GM21526 (cell line): ENCODE data around the gene MUC20.

Experiments used
- ATAC-seq: cut with Tn5 transposase; IDR thresholded peaks from one replicate; pipeline ENCODE4 v1.9.1; 2021; ENCODE audit warnings: moderate library complexity; ENCODE audit not compliant: unreplicated experiment, low FRiP score

The MUC20 gene

GRCh38 chr3:195752546-195753331, 32.0 kb downstream of the MUC20 start:
- no peak for ATAC-seq

- no peak for ATAC-seq
Observed at GRCh38 chr3:195753581-195753980, 32.8 kb downstream of the MUC20 start.

DNA sequence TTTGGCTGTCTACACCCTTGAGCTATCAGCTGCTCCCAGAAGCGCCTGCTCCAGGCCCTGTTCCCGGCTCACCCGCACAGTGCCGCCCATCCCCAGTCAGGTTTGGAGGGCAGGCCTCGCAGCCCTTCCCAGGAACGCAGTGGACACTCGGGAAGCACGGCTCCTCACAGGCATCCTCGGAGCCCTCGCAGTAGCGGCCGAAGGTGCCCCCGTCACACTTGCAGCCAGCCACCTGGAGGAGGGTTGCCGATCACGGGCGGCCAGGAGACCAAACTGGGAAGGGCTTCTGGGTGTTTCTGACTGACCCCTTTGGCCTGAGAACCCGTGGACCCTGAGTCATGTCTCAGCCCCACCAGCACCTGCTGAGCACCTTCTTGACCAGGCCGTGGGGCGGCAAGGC, 33.4 kb downstream of the MUC20 start:
- no peak for ATAC-seq

DNA sequence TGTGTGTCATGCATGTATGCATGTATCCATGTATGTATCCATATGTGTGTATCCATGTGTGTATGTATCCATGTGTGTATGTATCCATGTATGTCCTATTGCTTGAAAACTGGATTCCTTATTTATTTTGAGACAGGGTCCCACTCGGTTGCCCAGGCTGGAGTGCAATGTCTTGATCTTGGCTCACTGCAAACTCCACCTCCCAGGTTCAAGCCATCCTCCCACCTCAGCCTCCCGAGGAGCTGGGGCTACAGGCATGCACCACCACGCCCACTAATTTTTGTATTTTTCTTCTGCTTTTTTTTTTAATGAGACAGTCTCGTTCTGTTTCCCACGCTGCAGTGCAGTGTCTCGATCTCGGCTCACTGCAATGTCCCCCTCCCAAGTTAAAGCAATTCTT, 34.1 kb downstream of the MUC20 start:
- ATAC-seq = no peak

DNA sequence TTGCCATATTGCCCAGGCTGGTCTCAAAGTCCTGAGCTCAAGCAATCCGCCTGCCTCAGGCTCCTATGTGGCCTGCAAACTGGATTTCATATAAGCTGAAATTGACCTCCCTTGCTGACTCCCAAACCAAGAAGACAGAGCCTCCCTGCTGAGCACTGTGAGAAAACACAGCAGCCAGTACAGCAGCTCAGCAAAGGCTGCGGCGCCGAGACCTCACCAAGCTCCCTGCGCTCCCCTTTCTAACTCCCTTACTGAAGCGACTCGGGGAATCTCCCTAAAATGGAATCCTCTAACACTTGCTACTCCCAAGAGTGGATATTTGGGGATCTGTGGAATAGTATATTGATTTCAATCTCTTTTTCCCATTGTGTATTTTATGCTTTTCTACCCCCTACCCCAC, 34.6 kb downstream of the MUC20 start:
- no peak for ATAC-seq

DNA sequence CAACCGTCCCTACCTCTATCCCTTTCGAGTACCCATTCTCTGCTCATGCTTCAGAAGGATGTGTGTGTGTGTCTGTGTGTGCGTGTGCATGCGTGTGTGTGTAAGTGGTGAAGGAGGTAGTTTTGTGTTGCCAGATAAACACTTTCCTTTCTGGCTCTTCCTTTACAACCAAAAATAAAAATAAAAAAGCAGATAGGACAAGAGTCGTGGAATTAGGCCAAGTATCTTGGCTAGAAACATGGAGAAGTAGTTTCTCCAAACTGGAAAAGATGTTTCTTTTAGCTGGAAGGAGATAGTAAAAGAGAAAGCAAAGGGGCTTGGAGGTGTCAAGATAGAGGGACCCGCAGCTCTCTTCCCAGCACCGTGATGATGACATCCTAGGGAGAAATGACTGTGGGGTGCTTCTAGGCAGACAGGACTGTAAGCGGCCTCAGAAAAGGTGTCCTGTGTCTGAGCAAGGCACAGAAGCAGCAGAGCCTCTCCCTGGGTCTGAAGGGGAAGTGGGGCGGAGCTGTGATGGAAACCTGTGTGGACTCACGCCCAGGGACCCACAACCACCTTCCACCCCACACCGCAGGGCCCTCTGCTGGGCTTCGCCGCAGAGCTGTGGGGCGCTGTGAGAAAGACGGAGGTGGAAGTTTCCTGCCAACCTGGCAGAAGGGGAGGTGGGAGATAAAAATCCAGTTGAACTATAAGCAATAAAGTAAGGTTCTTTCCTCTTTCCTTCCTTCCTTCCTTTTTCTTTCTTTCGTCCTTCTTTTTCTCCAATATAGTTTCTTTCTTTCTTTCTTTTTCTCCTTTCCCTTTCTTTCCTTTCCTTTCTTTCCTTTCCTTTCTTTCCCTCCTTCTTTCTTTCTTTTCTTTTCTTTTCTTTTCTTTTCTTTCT, 35.3 kb downstream of the MUC20 start:
- no peak for ATAC-seq

DNA sequence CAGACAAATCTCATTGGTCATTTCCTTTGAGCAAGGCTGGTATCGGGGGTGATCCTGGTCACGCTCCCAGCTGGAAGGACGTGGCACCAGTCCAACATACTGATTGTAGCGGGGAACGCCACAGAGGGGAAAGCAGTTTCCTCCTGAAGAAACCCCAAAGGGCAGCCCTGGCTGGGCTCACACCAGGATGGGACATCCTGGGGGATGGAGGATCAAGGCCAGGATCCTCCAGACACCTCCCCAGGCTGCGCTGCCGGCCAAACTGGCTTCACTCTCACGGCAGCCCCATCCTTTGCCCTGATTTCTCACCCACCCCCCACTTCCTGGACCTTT, 36.6 kb downstream of the MUC20 start:
- ATAC-seq = no peak

DNA sequence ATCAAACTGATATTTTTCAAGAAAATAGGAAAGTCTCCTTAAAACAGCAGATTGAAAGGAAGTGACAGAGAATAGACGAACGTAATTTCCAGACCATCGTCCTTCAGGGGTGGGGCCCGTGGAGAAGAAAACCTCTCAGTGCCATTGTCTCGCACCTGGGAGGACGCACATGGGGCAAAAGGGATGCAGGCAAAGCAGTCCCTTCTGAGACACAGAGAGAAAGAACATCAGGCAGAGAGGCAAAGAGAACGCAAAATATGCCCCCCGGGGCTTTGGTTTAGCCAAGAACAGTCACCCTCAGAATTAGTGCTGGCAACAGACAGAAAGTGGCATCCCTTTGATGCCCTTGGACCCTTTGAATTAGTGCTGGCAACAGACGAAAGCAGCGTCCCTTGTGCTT, 37.0 kb downstream of the MUC20 start:
- ATAC-seq = no peak

GRCh38 chr3:195758721-195759353, 38.1 kb downstream of the MUC20 start:
- no peak for ATAC-seq

DNA sequence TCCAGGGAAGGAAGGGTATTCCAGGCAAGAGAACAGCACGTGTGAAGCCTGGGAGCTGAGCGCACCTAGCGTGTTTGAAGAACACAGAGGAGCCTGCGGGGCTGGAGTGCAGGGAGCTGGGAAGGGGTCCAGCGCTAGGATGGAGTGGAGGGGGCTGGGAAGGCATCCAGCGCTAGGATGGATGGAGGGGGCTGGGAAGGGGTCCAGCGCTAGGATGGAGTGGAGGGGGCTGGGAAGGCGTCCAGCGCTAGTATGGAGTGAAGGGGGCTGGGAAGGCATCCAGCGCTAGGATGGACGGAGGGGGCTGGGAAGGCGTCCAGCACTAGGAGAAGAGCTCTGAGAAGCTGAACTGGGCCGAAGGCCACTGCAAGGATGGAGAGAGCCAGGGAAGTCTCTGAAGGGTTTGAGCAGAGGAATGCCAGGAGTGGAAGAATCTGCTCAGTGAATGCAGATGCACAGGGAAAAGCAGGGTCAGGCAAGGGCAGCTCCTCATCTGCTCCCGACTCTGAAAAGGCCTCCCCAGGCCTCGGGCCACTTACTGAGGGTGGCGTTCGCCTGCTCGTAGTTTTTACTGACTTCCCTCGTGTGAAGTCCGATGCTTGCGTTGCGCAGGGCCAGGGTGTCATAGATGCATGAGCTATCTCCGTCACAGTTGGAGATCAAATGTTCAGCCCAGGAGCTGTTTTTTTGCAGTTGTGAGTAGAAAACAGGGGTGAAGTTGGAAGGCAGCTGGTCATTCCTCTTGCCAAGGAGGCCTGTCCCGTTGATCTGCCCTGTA, 39.8 kb downstream of the MUC20 start:
- ATAC-seq = no peak

- no peak for ATAC-seq
Observed at GRCh38 chr3:195761123-195761566, 40.4 kb downstream of the MUC20 start.

DNA sequence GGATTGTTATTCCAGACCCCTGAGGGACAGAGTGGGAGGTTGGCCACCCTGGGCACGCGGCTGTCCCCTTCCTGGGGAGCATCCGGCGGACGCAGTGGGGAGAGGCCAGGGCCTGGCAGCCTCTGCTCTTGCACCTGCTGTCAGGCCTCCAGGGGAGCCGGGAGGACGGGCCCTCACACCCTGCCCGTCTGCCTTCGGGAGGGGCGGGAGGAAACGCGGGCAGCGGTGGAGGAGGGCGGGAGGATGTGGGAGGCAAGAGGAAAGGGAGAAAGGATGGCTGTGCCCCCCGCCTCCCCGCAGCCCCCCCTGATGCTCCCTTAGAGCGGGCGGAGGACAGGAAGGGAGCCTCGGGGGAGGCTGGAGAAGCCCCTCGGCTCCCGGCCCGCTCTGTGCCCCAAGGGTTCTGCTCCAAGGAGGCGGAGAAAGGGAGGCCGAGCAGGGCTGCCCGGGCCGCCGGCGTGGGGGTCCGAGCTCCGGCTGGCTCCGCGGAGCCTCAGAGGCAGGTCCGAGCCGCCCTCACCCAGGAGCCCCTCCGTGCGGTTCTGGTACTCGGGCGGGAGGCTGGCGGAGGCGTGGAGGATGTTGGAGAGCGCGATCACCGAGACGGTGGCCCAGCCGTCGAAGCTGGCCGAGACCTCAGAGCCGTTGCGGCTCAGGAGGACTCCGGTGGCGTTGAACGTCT, 40.9 kb downstream of the MUC20 start:
- ATAC-seq = no peak

GRCh38 chr3:195762249-195762585, 41.4 kb downstream of the MUC20 start:
- no peak for ATAC-seq

DNA sequence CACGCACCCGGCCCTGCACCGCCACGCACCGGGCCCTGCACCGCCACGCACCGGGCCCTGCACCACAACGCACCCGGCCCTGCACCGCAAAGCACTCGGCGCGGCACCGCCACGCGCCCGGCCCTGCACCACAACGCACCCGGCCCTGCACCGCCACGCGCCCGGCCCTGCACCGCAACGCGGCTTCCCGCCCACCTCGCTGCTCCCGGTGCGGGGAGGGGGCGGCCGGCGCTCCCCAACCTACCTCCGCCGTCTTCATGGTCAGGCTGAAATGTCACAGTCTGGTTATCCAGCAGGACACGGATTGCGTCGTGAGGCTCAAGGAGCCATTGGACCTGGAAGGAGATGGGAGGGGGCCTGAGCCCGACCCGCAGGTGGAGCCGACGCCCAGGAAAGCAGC, 41.8 kb downstream of the MUC20 start:
- ATAC-seq = no peak

- ATAC-seq = no peak
Observed at GRCh38 chr3:195763076-195763830, 42.5 kb downstream of the MUC20 start.

DNA sequence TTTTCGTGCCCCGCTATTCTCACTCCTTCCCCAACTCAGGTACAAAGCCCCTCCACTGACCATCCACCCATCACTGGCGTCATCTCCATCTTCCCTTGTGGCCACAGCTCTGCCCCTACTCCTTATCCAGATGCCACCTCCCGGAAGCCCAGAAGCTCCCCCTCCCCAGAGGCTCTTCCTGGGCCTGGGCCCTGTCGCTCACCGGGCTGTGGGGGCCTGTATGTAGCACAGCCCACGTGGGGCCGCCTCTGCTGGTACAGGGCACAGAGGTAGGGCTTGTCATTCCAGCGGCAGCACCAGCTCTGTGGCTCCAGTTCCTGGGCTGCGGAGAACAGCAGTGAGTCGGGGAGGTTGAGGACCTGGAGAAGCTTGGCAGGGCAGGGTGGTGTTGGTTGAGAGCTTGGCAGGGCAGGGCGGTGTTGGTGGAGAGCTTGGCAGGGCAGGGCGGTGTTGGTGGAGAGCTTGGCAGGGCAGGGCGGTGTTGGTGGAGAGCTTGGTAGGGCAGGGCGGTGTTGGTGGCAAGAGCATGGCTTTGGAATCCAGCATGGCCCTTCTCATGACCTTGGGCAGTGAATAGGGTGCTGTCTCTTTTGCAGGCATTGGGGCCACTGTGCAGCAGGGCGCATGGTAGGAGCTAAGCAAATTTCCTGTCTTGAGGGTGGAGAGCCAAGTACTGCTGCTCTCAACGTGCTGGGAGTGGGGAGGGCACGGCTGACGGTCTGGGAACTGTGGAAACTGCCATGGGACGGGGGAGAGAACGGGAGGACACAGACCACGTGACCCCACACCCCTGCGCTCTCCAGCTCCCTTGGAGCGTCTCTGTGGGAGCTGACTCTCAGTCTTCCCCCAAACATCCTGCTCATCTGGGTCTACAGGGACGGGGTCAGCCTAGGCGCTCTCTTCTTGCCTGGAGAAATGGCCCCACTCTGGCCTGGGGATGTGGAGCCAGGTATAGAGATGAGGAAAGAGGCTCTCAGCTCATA, 43.4 kb downstream of the MUC20 start:
- ATAC-seq = no peak

DNA sequence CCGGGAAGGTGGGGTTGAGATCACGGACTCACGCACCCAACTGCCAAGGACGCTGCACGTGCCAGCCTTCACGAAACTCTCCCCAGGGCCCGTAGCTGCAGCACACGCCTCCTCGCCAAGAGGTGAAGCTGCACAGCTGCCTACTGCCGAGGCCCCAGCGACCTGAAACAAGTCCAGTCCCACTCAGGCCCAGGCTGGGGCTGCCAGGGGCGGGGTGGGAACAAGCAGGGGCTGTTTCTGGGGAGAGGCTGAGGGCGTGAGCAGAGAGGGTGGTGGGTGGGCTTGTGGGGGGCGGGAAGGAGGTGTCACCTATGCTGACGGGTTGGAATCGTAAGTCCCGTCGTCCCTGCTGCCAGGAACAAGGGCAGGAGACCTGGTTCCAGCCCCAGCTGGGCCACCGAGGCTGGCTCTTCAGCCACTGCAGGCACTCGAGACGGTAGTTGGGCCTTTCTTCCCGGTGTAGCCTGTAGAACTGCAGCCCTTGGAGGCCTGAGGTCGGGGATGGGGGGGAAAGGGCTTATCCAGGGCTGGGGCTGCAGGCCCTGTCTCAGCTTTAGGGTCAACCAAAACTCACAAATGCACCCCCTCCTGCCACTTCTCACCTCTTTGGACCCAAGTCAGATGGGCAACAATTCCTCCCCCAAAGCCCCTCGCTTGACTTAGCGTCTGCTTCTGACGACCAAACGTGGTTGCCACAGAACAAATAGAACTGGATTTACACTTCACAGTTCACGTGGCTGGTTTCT, 44.4 kb downstream of the MUC20 start:
- ATAC-seq = no peak

- no peak for ATAC-seq
Observed at GRCh38 chr3:195766671-195767070, 45.9 kb downstream of the MUC20 start.
